Liver (tissue), 9 donors: Measurements from ENCODE around the gene OPN1LW. TPM values are rescaled to one million over a fixed set of nuclear protein-coding genes. Genes with fewer than 3 reads are reported as not detected.
"Not testable (repeated sequence)": the region's sequence is repeated elsewhere in the genome, so short reads cannot be mapped to it uniquely, and the experiment has no call there.

Experiments used
- DNase-seq: peaks from one replicate; pipeline ENCODE4 v3.0.0-alpha.2; 2017; ENCODE audit warnings: low spot score
- H3K27ac ChIP-seq, 2 donors: one replicate each; pipeline ENCODE4 v1.7.0; 2013; ENCODE audit warnings: inconsistent platforms in 2 of 2, low read length in 2 of 2, control low read depth in 1 of 2, low read depth in 1 of 2, mild to moderate bottlenecking in 1 of 2
- H3K27me3 ChIP-seq, 4 donors: one replicate each; pipeline versions ENCODE4 v1.6.1 to v1.7.0; 2013; ENCODE audit warnings: low read length in 3 of 4, inconsistent platforms in 1 of 4, mild to moderate bottlenecking in 1 of 4, moderate library complexity in 1 of 4; ENCODE audit not compliant: control insufficient read depth in 4 of 4, insufficient read depth in 4 of 4
- H3K36me3 ChIP-seq, 4 donors: one replicate each; pipeline versions ENCODE4 v1.6.1 to v1.7.0; 2013; ENCODE audit warnings: low read length in 3 of 4, mild to moderate bottlenecking in 3 of 4, low read depth in 1 of 4, moderate library complexity in 1 of 4; ENCODE audit not compliant: control insufficient read depth in 4 of 4, insufficient read depth in 3 of 4
- H3K4me1 ChIP-seq, 4 donors: one replicate each; pipeline versions ENCODE4 v1.6.1 to v1.7.0; 2013; ENCODE audit warnings: low read length in 3 of 4, mild to moderate bottlenecking in 3 of 4, moderate library complexity in 1 of 4; ENCODE audit not compliant: control insufficient read depth in 4 of 4, insufficient read depth in 4 of 4
- H3K4me3 ChIP-seq, 3 donors: one replicate each; pipeline versions ENCODE4 v1.6.1 to v1.7.0; 2013; ENCODE audit warnings: low read length in 3 of 3, control low read depth in 1 of 3, low read depth in 1 of 3, mild to moderate bottlenecking in 1 of 3
- H3K9ac ChIP-seq, 2 donors: one replicate each; pipeline ENCODE4 v1.7.0; 2013; ENCODE audit warnings: low read length in 2 of 2, mild to moderate bottlenecking in 2 of 2, moderate library complexity in 2 of 2, control low read depth in 1 of 2, low read depth in 1 of 2
- H3K9me3 ChIP-seq, 4 donors: one replicate each; pipeline versions ENCODE4 v1.6.1 to v1.7.0; 2013; ENCODE audit warnings: low read length in 3 of 4; ENCODE audit not compliant: control insufficient read depth in 4 of 4
- ATF3 ChIP-seq: IDR thresholded peaks from 2 replicates; pipeline ENCODE4 v1.6.1; 2016; ENCODE audit warnings: antibody characterized with exemption
- EGR1 ChIP-seq, 2 donors: IDR thresholded peaks; 2 replicates each; pipeline ENCODE4 v1.6.1; 2016 to 2018; ENCODE audit warnings: antibody characterized with exemption in 2 of 2, low read depth in 2 of 2
- FOXA1 ChIP-seq: IDR thresholded peaks from 2 replicates; pipeline ENCODE4 v1.6.1; 2016; ENCODE audit warnings: antibody characterized with exemption
- FOXA2 ChIP-seq: IDR thresholded peaks from 2 replicates; pipeline ENCODE4 v1.6.1; 2016; ENCODE audit warnings: antibody characterized with exemption
- GABPA ChIP-seq, 2 donors: IDR thresholded peaks in 1 of 2; conservative IDR thresholded peaks in 1 of 2; 2 replicates each; pipeline ENCODE4 v1.6.1; 2016; ENCODE audit warnings: antibody characterized with exemption in 2 of 2, mild to moderate bottlenecking in 1 of 2, moderate library complexity in 1 of 2
- HNF4G ChIP-seq: IDR thresholded peaks from 2 replicates; pipeline ENCODE4 v1.6.1; 2016; ENCODE audit warnings: antibody characterized with exemption
- JUND ChIP-seq, 2 donors: IDR thresholded peaks; 2 replicates each; pipeline ENCODE4 v1.6.1; 2016; ENCODE audit warnings: antibody characterized with exemption in 2 of 2
- MAX ChIP-seq: IDR thresholded peaks from 2 replicates; pipeline ENCODE4 v1.6.1; 2016; ENCODE audit warnings: antibody characterized with exemption
- NR2F2 ChIP-seq: IDR thresholded peaks from 2 replicates; pipeline ENCODE4 v1.6.1; 2016; ENCODE audit warnings: antibody characterized with exemption
- RAD21 ChIP-seq, 2 donors: IDR thresholded peaks; 2 replicates each; pipeline ENCODE4 v1.6.1; 2016; ENCODE audit warnings: antibody characterized with exemption in 2 of 2, mild to moderate bottlenecking in 2 of 2
- RXRA ChIP-seq, 2 donors: IDR thresholded peaks; 2 replicates each; pipeline ENCODE4 v1.6.1; 2017 to 2018; ENCODE audit warnings: antibody characterized with exemption in 2 of 2, mild to moderate bottlenecking in 1 of 2
- SP1 ChIP-seq: IDR thresholded peaks from 2 replicates; pipeline ENCODE4 v1.6.1; 2018; ENCODE audit warnings: antibody characterized with exemption, mild to moderate bottlenecking
- WGBS: extraction: QIAGEN DNeasy Blood & Tissue Kit; methylation state at CpG from one replicate; pipeline ENCODE4 v1.1.7; 2013; 5-methylcytosine and 5-hydroxymethylcytosine counted together
- polyA plus RNA-seq, 2 donors: library from polyadenylated mRNA; stranded (reverse) in 1 of 2; unstranded in 1 of 2; fragments of 200-250 nt in 1 of 2; fragments of >200 nt in 1 of 2; fragmentation: Nextera tagmentation in 1 of 2; extraction: Ambion mirVana in 1 of 2; gene quantifications; one replicate each; pipeline versions ENCODE4 v1.2.1 to v1.2.3, GENCODE V29; 2013 to 2015
- total RNA-seq, 2 donors: library from RNA; depleted of rRNA; stranded (reverse); fragments of >200 nt; gene quantifications; one replicate each; pipeline ENCODE4 v1.2.3, GENCODE V29; 2014
- TF ChIP-seq, protein P1 (sequence below): IDR thresholded peaks from 2 replicates; pipeline ENCODE4 v1.6.1; 2016; ENCODE audit warnings: antibody characterized with exemption, mild to moderate bottlenecking
- TF ChIP-seq, protein P2 (sequence below): IDR thresholded peaks from 2 replicates; pipeline ENCODE4 v1.6.1; 2016; ENCODE audit warnings: antibody characterized with exemption
- donor health status: healthy.
- donor health status: healthy.
- donor health status: healthy.
- donor health status: healthy.
- donor health status: healthy.

Gene OPN1LW
- total RNA-seq (not detected), polyA plus RNA-seq (not detected)

GRCh38 chrX:154144010-154144409 lies at the start of gene OPN1LW:
Gene OPN1LW, plus strand, starts transcription at chrX:154144243. Its CDS starts 41 bp downstream, at chrX:154144284.
- WGBS = 93% methylated on average over 12 of the region's 15 CpGs
- H3K36me3 ChIP-seq, H3K9me3 ChIP-seq, DNase-seq, H3K27me3 ChIP-seq, H3K4me3 ChIP-seq, H3K4me1 ChIP-seq, H3K9ac ChIP-seq, H3K27ac ChIP-seq: not testable (repeated sequence)

DNA sequence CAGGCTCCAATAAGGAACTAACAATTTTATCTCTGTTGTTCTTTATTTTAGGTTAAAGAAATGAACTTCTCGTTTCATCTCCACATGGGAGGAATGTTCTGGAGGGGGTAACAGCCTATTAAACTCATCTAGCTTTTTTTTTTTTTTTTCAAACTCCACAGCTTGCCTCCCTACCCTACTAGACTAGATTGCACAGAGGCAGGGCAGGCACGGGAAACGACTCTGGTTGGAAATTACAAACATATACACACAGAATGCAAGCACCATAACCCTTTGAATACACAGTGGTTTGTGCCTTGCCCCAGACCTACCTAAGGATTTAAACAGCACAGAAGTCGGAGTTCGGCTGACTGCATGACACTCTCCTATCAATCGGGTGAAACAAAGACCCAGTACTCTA lies 49.2 kb upstream of the OPN1LW start:
- 62% methylated on average over 6 of the region's 6 CpGs for WGBS

More for the DNA sequence above, 49.2 kb upstream of the OPN1LW start:
- DNase-seq = no peak
- peaks cover 0 to 3% (median 1%) of the 10 kb centered on the region in 4 donors for H3K36me3 ChIP-seq
- no peak for TF ChIP-seq GABPA (IDR thresholded peaks at IDR 0.05 in 1 of 2, conservative IDR thresholded peaks at IDR 0.05 in 1 of 2)
- no peak for TF ChIP-seq JUND (IDR thresholded peaks at IDR 0.05)
- TF ChIP-seq HNF4G = no peak
- no peak for TF ChIP-seq FOXA2
- TF ChIP-seq, protein P1, sequence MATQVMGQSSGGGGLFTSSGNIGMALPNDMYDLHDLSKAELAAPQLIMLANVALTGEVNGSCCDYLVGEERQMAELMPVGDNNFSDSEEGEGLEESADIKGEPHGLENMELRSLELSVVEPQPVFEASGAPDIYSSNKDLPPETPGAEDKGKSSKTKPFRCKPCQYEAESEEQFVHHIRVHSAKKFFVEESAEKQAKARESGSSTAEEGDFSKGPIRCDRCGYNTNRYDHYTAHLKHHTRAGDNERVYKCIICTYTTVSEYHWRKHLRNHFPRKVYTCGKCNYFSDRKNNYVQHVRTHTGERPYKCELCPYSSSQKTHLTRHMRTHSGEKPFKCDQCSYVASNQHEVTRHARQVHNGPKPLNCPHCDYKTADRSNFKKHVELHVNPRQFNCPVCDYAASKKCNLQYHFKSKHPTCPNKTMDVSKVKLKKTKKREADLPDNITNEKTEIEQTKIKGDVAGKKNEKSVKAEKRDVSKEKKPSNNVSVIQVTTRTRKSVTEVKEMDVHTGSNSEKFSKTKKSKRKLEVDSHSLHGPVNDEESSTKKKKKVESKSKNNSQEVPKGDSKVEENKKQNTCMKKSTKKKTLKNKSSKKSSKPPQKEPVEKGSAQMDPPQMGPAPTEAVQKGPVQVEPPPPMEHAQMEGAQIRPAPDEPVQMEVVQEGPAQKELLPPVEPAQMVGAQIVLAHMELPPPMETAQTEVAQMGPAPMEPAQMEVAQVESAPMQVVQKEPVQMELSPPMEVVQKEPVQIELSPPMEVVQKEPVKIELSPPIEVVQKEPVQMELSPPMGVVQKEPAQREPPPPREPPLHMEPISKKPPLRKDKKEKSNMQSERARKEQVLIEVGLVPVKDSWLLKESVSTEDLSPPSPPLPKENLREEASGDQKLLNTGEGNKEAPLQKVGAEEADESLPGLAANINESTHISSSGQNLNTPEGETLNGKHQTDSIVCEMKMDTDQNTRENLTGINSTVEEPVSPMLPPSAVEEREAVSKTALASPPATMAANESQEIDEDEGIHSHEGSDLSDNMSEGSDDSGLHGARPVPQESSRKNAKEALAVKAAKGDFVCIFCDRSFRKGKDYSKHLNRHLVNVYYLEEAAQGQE = no peak
- no peak for TF ChIP-seq RAD21 (IDR thresholded peaks at IDR 0.05)
- TF ChIP-seq ATF3 = no peak
- TF ChIP-seq, protein P2, sequence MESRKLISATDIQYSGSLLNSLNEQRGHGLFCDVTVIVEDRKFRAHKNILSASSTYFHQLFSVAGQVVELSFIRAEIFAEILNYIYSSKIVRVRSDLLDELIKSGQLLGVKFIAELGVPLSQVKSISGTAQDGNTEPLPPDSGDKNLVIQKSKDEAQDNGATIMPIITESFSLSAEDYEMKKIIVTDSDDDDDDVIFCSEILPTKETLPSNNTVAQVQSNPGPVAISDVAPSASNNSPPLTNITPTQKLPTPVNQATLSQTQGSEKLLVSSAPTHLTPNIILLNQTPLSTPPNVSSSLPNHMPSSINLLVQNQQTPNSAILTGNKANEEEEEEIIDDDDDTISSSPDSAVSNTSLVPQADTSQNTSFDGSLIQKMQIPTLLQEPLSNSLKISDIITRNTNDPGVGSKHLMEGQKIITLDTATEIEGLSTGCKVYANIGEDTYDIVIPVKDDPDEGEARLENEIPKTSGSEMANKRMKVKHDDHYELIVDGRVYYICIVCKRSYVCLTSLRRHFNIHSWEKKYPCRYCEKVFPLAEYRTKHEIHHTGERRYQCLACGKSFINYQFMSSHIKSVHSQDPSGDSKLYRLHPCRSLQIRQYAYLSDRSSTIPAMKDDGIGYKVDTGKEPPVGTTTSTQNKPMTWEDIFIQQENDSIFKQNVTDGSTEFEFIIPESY = no peak
- TF ChIP-seq SP1 = no peak
- no peak for TF ChIP-seq MAX
- no peak for TF ChIP-seq EGR1 (IDR thresholded peaks at IDR 0.05; ENCODE audit: low read depth in 2 of 2)
- no peak for TF ChIP-seq NR2F2
- TF ChIP-seq RXRA (IDR thresholded peaks at IDR 0.05) = no peak
- no peak for TF ChIP-seq FOXA1
- H3K4me1 ChIP-seq = peaks cover 3 to 34% (median 24%) of the 10 kb centered on the region in 4 donors
- no peaks in the 10 kb centered on the region for H3K9me3 ChIP-seq
- no peak overlapping the region for H3K27ac ChIP-seq
- no peaks in the 10 kb centered on the region for H3K27me3 ChIP-seq
- H3K4me3 ChIP-seq = no peak overlapping the region
- H3K9ac ChIP-seq = no peak overlapping the region
